HG02642 (cell line): ENCODE measurements around the gene TOP1.

Experiments
- ATAC-seq: cut with Tn5 transposase; IDR thresholded peaks from one replicate; pipeline ENCODE4 v1.9.1; 2021; ENCODE audit warnings: mild to moderate bottlenecking; ENCODE audit not compliant: unreplicated experiment, poor library complexity

Gene TOP1

GRCh38 chr20:41161886-41162285, 133.3 kb downstream of the TOP1 start:
- no peak for ATAC-seq

GRCh38 chr20:41162396-41162795, 133.8 kb downstream of the TOP1 start:
- no peak for ATAC-seq

- no peak for ATAC-seq
Measured at GRCh38 chr20:41163821-41164220, 135.2 kb downstream of the TOP1 start.

GRCh38 chr20:41165001-41165882, 136.6 kb downstream of the TOP1 start:
- no peak for ATAC-seq

- ATAC-seq, result no peak
Measured at GRCh38 chr20:41166201-41167117, 137.8 kb downstream of the TOP1 start.

GRCh38 chr20:41167118-41167470, 138.5 kb downstream of the TOP1 start:
- no peak for ATAC-seq

- no peak for ATAC-seq
Measured at GRCh38 chr20:41167481-41168253, 139.0 kb downstream of the TOP1 start.

- ATAC-seq, result no peak
Measured at GRCh38 chr20:41168281-41169161, 139.9 kb downstream of the TOP1 start.

- ATAC-seq, result no peak
Measured at GRCh38 chr20:41169162-41169690, 140.6 kb downstream of the TOP1 start.

GRCh38 chr20:41169791-41170351, 141.2 kb downstream of the TOP1 start:
- no peak for ATAC-seq

- ATAC-seq, result no peak
Measured at GRCh38 chr20:41170386-41171105, 141.9 kb downstream of the TOP1 start.

GRCh38 chr20:41171736-41172295, 143.2 kb downstream of the TOP1 start:
- no peak for ATAC-seq

- ATAC-seq, result peak; percentile 10
Measured at GRCh38 chr20:41172296-41173140, 143.9 kb downstream of the TOP1 start.

GRCh38 chr20:41173161-41173721, 144.6 kb downstream of the TOP1 start:
- peak; percentile 62 for ATAC-seq

- ATAC-seq, result no peak
Measured at GRCh38 chr20:41173791-41174341, 145.2 kb downstream of the TOP1 start.
